Measurements from ENCODE around the gene C5orf58.
"Not testable (repeated sequence)": the region's sequence is repeated elsewhere in the genome, so short reads cannot be mapped to it uniquely, and the experiment has no call there.

The C5orf58 gene

DNA sequence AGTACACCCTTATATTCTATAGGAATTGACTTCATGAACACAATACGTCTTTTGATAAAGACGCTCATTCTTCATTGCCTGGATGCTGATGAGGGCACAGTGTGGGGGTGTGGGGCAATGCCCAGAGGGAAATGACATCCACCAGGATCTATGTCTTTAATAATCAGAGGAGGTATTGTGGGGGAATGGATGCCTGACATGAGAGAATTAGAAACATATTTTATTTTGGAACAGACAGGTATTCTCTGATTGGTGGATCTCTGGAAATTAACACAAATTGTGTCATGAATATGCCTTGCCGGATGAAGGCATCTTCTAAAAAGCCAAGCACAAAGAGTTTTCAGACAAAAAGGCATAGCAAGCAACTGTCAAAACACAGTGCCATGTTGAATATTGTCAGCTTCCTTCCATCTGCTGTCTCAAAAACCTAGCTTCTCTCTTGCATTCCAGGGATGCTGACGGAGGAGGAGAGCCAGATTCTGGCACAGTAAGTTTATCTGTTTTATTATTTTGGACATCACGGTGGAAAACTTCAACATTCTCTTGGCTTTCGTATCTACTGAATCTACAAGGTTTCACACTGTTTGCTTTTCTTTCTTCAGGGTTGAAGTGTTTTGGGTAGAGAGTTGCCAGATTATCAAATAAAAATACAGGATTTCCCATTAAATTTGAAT lies 3.9 kb upstream of the C5orf58 start:
- H3K27me3 ChIP-seq, result no peaks in the 10 kb centered on the region
- H3K36me3 ChIP-seq, result peaks cover 15% of the 10 kb centered on the region
- no peak overlapping the region for H3K4me3 ChIP-seq (ENCODE audit: low read depth in 1 of 2, low read length in 1 of 2)
- TF ChIP-seq, protein P1, sequence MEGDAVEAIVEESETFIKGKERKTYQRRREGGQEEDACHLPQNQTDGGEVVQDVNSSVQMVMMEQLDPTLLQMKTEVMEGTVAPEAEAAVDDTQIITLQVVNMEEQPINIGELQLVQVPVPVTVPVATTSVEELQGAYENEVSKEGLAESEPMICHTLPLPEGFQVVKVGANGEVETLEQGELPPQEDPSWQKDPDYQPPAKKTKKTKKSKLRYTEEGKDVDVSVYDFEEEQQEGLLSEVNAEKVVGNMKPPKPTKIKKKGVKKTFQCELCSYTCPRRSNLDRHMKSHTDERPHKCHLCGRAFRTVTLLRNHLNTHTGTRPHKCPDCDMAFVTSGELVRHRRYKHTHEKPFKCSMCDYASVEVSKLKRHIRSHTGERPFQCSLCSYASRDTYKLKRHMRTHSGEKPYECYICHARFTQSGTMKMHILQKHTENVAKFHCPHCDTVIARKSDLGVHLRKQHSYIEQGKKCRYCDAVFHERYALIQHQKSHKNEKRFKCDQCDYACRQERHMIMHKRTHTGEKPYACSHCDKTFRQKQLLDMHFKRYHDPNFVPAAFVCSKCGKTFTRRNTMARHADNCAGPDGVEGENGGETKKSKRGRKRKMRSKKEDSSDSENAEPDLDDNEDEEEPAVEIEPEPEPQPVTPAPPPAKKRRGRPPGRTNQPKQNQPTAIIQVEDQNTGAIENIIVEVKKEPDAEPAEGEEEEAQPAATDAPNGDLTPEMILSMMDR (IDR thresholded peaks at IDR 0.05), result no peak
- H3K9me3 ChIP-seq, result no peaks in the 10 kb centered on the region
- no peaks in the 10 kb centered on the region for H3K4me1 ChIP-seq (ENCODE audit: control insufficient read depth in 1 of 2, insufficient read depth in 1 of 2, low read depth in 1 of 2, low read length in 1 of 2)
- no peak overlapping the region for H3K27ac ChIP-seq

DNA sequence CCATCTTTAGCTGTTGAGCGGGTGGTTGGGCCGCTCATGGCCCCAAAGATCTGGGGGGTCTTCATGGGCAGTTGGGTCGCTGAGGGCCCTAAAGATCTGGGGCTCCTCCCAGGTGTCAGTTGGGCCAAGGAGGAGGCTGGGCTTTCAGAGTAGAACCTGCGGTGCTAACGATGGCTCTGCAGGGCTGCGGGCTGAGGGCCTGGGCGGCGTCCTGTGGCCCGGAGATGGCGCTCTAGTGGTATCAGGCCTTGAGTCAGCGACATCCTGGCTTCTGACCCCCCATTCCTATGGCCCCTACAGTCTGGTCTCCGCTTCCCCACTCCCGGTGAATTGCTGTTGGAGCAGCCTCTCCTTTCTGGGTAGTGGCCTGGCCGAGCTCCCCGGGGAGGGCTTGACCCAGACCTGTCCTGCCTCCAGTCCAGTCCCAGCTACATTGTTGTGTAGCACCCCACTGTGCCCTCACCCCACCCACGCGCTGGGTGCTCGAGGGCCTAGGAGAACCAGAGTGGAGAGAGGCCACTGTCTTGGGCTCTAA lies 640 bp downstream of the C5orf58 start:
- Histone ChIP-seq H3K36me3 (peaks cover 18% of the 10 kb centered on the region), H3K27ac (no peak overlapping the region), H3K4me3 (ENCODE audit: low read depth in 1 of 2, low read length in 1 of 2) (no peak overlapping the region), H3K27me3 (no peaks in the 10 kb centered on the region), H3K9me3 (no peaks in the 10 kb centered on the region), H3K4me1 (ENCODE audit: control insufficient read depth in 1 of 2, insufficient read depth in 1 of 2, low read depth in 1 of 2, low read length in 1 of 2) (no peaks in the 10 kb centered on the region)
- TF ChIP-seq, protein P1 (IDR thresholded peaks at IDR 0.05), result no peak

DNA sequence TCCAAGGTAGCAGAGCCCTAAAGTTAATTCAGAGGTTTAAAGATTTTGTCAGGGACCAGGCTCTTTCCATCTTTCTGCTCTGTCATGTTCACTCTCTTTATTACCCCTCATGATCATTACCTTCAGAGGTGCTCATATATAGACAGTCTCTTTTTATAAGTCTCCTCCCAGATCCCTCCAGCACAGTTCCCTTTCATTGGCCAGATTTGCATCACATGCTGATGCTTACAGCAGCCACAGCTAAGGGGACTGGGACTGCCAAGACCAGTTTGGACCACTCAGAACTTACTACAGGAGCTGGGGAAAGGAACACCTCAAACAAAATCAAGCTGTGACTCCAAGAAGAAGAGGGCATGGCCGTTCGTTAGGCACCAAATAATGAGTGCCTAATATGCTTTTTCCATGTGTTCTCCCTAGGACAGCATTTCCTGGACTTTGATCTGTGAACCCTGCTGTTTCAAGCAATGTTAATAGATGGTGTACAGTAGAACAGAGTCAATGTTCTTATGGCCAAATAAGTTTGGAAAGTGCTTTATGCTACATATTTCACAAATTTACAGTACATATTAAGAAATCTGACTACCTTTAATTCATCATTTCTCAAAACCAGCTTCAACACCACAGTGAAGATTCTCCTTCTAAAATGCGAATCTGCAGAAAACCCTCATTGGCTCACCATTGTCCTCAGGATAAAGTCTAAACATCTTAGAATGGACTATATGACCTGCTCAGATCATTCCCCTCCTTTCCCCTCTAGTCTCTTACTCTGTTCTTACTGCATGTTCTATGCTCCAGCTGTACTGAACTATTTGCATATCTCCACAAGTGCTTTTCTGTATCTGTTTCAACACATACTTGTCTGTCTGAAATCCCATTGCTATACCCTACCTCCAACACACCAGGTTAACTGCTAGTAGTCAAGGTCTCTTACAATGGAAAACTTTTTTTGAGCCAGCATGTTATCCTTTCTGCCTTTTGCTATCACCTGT lies 3.4 kb downstream of the C5orf58 start:
- TF ChIP-seq, protein P1 (IDR thresholded peaks at IDR 0.05), result no peak
- no peaks in the 10 kb centered on the region for H3K9me3 ChIP-seq

DNA sequence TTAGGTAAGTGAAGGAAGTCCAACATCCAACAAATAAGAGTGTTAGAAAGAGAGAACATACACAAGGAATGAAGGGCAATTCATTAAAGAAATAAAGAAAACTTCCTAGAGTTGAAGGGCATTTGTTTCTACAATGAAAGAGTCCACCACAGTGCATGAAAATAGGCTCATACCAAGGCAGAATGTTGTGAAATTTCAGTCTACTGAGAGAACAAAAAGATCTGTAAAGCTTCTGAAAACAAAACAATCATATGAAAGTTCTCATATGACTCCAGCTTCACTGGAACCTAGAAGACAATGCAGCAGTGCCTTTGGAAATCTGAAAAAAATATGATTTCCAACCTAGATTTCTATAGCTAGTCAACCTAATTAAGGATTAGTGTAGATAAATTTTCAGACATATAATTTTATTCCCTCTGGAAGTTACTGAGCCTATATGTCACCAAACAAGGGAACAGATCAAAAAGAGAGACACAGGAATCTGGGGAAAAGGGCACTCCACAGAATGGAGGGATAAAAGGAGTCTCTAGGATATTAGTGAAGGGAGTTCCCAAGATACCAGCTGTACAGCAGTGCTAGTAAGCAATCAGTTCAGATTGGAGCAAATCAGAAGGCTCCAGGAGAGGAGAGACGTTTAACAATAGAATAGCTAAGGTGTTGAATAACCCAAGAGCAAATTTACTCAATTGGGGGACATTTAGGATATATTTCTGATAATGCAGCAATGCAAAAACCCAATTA lies 5.8 kb downstream of the C5orf58 start:
- Histone ChIP-seq H3K27me3 (no peaks in the 10 kb centered on the region), H3K36me3 (peaks cover 4% of the 10 kb centered on the region), H3K27ac (no peak overlapping the region), H3K4me3 (ENCODE audit: low read depth in 1 of 2, low read length in 1 of 2) (no peak overlapping the region), H3K4me1 (ENCODE audit: control insufficient read depth in 1 of 2, insufficient read depth in 1 of 2, low read depth in 1 of 2, low read length in 1 of 2) (no peaks in the 10 kb centered on the region), H3K9me3 (no peaks in the 10 kb centered on the region)
- TF ChIP-seq, protein P1 (IDR thresholded peaks at IDR 0.05), result no peak

More for the DNA sequence above, 3.4 kb downstream of the C5orf58 start:
- no peak overlapping the region for H3K27ac ChIP-seq
- H3K4me1 ChIP-seq (ENCODE audit: control insufficient read depth in 1 of 2, insufficient read depth in 1 of 2, low read depth in 1 of 2, low read length in 1 of 2), result no peaks in the 10 kb centered on the region
- H3K36me3 ChIP-seq, result peaks cover 18% of the 10 kb centered on the region
- H3K27me3 ChIP-seq, result no peaks in the 10 kb centered on the region
- H3K4me3 ChIP-seq (ENCODE audit: low read depth in 1 of 2, low read length in 1 of 2), result no peak overlapping the region

DNA sequence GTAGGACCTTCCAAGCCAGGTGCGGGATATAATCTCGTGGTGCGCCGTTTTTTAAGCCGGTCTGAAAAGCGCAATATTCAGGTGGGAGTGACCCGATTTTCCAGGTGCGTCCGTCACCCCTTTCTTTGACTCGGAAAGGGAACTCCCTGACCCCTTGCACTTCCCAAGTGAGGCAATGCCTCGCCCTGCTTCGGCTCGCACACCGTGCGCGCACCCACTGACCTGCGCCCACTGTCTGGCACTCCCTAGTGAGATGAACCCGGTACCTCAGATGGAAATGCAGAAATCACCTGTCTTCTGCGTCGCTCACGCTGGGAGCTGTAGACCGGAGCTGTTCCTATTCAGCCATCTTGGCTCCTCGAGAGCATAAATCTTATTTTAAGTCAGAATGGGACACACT lies 12.7 kb downstream of the C5orf58 start:
- not testable (repeated sequence) for H3K27ac ChIP-seq; H3K27me3 ChIP-seq; H3K9me3 ChIP-seq; H3K4me1 ChIP-seq (ENCODE audit: control insufficient read depth in 1 of 2, insufficient read depth in 1 of 2, low read depth in 1 of 2, low read length in 1 of 2); H3K4me3 ChIP-seq (ENCODE audit: low read depth in 1 of 2, low read length in 1 of 2)
- H3K36me3 ChIP-seq, result peaks cover 57% of the 10 kb centered on the region
